Sigmoid colon (tissue), 4 donors: ENCODE measurements around the gene HOMER3.

Experiments
- CTCF ChIP-seq, 4 experiments: fragments of 450-650 bp in 3 of 4; fragments of 200-600 bp in 1 of 4; IDR thresholded peaks; one replicate each; pipeline ENCODE4 v1.5.1; 2016 to 2019; ENCODE audit warnings: antibody characterized with exemption in 4 of 4, mild to moderate bottlenecking in 3 of 4, moderate library complexity in 2 of 4
- EP300 ChIP-seq, 4 donors: sonication (generic); formaldehyde crosslinking; IDR thresholded peaks; one replicate each; pipeline ENCODE4 v1.6.1; 2017; ENCODE audit warnings: antibody characterized with exemption in 4 of 4
- POLR2AphosphoS5 ChIP-seq, 4 donors: sonication (generic); formaldehyde crosslinking; IDR thresholded peaks; one replicate each; pipeline ENCODE4 v1.6.1; 2017; ENCODE audit warnings: antibody characterized with exemption in 4 of 4

- TF ChIP-seq POLR2AphosphoS5 (IDR thresholded peaks at IDR 0.05): no peak
- no peak for TF ChIP-seq CTCF (IDR thresholded peaks at IDR 0.05)
- TF ChIP-seq EP300 (IDR thresholded peaks at IDR 0.05): no peak
Measured at GRCh38 chr19:18951721-18952281, 10.8 kb upstream of the HOMER3 start.
